Amniotic epithelial cell (primary cell): Measurements from ENCODE around the gene ADAMTS15.

Experiments
- DNase-seq: peaks from one replicate; pipeline ENCODE4 v3.0.0-alpha.2; 2010; ENCODE audit warnings: low read depth

The ADAMTS15 gene

DNA sequence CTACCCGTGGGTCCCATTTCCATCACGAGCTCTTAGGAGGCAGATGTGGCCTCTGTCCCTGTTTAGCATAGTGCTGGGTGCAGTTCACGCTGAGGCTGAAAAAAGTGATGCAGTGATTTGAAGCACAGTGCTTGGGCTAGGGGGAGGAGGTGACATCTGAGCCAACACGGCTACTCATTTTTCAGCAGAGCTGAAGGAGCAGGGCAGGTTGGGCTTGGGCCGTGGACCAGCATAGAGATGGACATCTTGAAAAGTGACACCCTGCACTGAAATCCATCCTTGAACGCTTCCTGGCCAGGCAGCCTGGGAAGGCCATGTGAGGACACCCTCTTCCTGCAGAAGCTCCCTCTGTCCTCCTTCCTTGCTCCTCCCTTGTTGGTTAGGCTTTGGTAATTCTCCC, 66.4 kb downstream of the ADAMTS15 start:
- no peak for DNase-seq

- no peak for DNase-seq
These were observed 67.5 kb downstream of the ADAMTS15 start for GRCh38 chr11:130515829-130516553.

DNA sequence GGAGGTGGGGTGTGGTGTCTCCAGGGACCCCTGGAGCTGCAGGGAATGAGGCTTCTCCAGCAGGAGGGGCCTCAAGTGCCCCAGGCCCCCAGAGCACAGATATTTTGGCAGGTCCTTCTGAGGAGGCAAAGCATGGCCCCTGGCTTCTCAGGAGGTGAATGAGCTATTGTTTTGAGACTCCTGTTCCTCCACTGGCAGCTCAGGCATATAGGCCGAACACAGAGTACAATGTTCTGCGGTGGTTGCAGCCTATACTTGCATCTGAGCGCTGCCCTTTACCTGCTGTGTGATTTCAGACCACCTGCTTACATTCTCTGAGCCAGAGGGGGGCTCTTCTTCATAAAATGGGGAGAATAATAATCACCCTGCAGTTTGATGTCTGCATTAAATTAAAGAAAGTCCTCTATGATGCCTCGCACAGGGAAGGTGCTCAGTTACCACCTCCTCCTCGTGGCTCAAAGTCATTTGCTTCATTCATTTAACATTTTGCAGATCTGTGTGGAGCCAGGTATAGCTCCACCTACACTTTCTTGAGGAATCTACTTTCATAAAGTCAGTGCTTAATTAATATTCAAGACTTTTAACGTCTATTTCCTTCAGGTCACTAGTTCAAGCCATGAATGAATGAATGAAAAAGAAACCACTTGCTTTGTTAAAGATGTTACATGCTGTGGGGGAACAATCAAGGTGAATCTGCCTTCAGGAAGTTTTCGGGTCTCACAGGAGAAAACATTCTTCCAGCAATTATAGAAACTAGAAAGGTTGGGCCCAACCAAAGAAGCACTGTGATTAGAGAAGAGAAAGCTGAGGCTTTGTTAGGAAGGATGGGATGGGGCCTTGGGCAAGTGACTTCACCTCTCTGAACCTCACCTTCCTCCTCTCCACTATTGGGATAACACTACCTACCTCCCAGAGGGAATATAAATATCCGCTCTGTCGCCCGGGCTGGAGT, 68.4 kb downstream of the ADAMTS15 start:
- DNase-seq = no peak

DNA sequence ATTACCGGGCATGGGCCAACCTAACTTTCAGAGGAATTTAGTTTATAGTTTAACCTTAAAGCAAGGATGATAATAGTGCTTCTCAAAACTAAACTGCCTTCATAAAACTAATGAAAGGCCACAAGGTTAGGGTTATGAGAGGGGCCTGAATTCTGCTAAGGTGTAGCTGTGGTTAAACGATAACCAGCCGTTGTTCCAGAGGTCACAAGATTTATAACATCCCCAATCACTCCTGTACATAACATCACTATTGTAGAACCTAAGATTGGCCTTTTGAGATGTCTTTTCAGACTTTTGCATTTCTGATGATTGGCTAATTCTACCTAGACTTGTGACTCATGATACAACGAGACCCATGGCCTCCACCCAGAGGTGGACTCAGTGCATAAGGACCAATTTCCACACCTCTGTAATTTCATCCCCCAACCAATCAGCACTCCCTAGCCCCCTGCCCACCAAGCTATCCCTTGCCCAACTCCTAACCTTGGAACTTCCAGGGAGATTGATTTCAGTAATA, 69.8 kb downstream of the ADAMTS15 start:
- no peak for DNase-seq

DNA sequence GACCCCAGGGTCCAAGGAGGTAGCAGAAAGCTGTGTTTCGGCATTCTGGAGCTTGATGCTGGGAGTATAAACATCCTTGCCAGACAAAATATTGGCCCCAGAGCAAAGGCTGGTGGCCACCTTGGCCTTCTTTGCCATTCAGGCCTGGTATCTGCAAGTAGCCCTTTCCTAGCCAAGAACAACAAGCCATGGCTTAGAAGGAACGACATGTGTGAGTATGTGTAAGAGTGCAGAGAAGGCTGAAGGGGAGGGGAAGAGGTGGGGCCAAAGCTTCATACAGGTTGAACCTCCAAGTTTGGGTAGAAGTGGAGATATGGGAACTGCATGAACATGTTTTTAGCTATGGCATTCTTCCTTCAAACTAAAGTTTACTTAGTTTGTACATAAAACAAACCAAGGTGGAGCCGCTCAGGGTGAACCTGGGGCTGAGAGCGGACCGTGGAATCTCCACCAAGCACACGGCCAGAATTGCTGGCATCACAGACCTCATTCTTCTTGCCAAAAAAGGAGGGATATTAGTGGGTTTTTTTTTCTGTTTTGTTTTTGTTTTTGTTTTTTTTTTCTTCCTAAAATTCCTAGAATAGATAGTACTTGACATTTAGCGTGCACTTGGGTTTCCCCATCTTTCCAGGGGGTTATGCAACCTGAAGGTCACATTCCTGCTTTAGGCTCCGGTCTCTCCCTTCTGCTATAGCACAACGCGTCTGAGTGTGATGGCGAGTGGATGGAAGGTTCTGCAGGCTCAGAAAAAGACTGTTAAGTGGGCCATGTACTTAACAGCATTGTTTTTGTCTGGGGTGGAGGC, 70.9 kb downstream of the ADAMTS15 start:
- peak; percentile 35 for DNase-seq

GRCh38 chr11:130520271-130520671, 71.8 kb downstream of the ADAMTS15 start:
- no peak for DNase-seq

GRCh38 chr11:130522284-130522961, 74.0 kb downstream of the ADAMTS15 start:
- DNase-seq = peak; percentile 82

DNA sequence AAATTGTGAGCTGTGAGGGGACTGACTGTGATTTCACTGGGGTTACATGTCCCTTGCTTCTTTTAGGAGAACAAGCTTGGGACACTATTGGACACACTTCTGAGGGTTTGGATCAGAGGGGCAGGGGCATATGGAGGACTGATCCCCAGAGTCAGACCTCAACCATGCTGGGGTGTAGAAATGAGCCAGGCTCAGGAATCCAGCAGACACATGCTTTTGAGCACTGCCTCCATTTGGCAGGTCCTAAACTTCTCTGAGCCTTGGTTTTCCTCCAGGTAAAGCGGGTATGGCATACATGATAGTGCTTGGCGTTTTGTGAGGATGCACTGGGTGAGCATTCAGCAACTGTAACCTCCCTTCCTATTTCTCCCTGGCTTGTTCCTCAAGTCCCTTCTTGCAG, 74.7 kb downstream of the ADAMTS15 start:
- no peak for DNase-seq

- DNase-seq = peak; percentile 61
These were observed 75.2 kb downstream of the ADAMTS15 start for GRCh38 chr11:130523609-130524008.

DNA sequence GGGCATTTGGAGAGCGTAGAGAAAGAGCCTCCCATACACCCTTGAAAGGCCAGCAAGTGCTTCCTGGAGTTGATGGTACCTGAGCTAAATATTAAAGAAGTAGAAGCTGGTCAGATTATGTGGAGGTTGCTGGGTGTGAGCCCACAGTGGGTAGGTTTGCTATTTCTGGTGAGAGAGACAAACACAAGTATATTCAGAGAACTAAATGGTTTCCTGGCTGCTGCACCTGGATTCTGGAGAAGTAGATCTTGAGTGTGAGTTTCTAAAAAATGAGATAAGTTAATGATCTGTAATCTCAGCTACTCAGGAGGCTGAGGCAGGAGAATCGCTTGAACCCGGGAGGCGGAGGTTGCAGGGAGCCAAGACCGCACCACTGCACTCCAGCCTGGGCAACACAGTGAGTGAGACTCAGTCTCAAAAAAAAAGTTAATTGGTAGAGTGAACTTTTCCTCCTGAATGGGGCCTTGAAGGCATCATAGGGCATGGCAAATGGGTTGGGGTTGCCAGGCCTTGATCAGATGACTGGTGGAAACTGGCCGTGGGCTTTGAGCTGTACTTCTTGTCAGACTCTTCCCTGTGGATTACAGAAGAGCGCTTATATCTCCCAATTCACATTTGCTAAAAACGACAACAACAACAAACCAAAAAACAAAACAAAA, 75.8 kb downstream of the ADAMTS15 start:
- no peak for DNase-seq

- no peak for DNase-seq
These were observed 76.9 kb downstream of the ADAMTS15 start for GRCh38 chr11:130525307-130525706.
